Inflammatory macrophage (primary cell): ENCODE results near the gene ALDH18A1.
A peak's percentile ranks its signal among the peaks of the same experiment; 100 is the strongest.
"Not testable (repeated sequence)": the region's sequence is repeated elsewhere in the genome, so short reads cannot be mapped to it uniquely, and the experiment has no call there.

ENCODE experiments used
- DNase-seq, 2 donors: peaks; one replicate each; pipeline ENCODE4 v3.0.0-alpha.2; 2020 to 2022
- total RNA-seq, 18 experiments: gene quantifications; one replicate each; lab custom pipeline; 2026; ENCODE audit warnings: mixed read lengths in 6 of 18, inconsistent platforms in 2 of 18; lab: John Stamatoyannopoulos, UW

Gene ALDH18A1
- 7.6 to 35.6 (median 23.2) reads per million in 18 experiments for total RNA-seq

GRCh38 chr10:95656291-95657164, at the start of gene ALDH18A1:
ALDH18A1 (minus strand) TSS chr10:95656711; CDS start chr10:95653377, 3,334 bp downstream.
- peak; percentile 79 to 83 for DNase-seq

DNA sequence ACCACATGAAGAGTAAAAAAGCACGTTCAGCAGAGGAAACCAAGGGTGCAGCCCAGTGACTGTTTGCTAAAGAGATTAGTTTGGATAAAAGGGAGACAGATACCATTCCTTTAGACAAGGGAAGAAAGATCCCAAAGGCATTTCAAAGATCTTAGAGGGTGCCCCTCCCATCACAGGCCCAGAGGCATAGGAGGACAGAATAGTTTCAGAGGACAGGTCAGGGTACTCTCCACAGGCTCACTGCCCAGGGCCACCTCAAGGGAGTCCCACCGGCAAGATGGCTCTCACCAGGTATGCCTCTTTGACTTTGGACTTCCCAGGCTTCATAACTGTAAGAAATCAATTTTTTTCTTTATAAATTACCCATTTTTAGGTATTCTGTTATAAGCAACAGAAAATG, 41.9 kb upstream of the ALDH18A1 start:
- DNase-seq: no peak

GRCh38 chr10:95697429-95697828, 40.9 kb upstream of the ALDH18A1 start:
- DNase-seq: peak; percentile 88 to 91

DNA sequence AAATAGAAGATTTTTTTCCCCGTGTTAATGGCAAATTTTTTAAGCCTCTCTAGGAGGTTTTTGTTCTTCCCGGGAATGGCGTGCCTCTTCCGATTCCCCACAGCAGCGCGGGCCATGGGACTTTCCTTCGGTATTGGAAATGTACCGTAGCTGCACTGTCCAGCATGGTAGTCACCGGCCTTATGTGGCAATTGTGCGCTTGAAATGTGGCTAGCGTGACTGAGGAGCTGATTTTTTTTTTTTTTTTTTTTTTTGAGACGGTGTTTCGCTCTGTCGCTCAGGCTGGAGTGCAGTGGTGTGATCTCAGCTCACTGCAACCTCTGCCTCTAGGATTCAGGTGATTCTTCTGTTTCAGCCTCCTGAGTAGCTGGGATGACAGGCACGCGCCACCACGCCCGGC, 38.2 kb upstream of the ALDH18A1 start:
- DNase-seq: no peak

- DNase-seq: peak; percentile 100
Observed at GRCh38 chr10:95693668-95694534, 37.4 kb upstream of the ALDH18A1 start, which contains the start of gene TCTN3. TCTN3 (minus strand) TSS chr10:95693927; CDS start chr10:95693899, 28 bp downstream.

GRCh38 chr10:95693071-95693667, 36.7 kb upstream of the ALDH18A1 start:
- no peak for DNase-seq

- no peak for DNase-seq
Observed at GRCh38 chr10:95691281-95691680, 34.8 kb upstream of the ALDH18A1 start.

GRCh38 chr10:95688648-95689047, 32.1 kb upstream of the ALDH18A1 start:
- no peak for DNase-seq

DNA sequence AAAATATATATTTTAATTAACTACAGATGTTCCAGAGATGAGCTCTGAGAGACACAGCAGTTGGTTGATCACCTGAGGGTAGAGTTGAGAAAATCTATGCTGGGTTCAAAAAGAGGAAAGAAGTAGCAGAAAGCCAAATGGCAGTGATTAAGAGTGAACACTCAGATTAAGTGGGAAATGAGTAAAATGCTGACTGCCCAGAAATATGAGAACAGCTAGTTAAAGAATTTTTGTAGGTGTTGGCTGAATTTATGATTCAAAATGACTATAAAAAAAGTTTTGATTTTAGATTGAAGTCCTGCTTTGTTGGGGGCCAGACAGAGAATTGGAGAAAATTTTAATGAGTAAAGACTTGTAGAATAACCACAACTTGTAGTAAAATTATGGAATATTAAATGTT, 27.5 kb upstream of the ALDH18A1 start:
- no peak for DNase-seq

- DNase-seq: no peak
Observed at GRCh38 chr10:95675403-95676116, 19.0 kb upstream of the ALDH18A1 start.

DNA sequence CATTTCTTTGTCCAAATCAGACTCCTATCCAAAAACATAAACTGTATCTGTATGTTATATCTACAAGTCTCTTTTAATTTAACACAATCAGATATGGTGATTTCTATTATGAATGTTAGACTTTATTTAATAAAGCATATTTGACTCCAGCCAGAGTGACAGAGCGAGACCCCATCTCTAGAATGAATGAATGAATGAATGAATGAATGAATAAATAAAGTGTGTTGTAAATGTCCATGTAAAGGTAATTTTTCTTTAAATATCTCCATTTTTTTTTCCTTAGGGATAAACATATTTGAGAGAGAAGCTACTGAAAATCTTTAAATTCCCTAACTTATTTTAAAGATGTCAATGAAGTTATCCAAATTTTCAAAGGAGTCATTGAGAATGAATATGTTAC, 18.1 kb upstream of the ALDH18A1 start:
- DNase-seq: no peak

DNA sequence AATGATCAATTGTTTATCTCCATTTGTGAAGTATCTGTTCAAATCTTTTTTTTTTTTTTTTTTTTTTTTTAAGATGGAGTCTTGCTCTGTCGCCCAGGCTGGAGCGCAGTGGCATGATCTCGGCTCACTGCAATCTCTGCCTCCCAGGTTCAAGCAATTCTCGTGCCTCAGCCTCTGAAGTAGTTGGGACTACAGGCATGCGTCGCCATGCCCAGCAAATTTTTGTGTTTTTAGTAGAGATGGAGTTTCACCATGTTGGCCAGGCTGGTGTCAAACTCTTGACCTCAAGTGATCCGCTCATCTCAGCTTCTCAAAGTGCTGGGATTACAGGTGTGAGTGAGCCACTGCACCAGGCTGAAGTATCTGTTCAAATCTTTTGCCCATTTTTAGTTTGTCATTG, 16.1 kb upstream of the ALDH18A1 start:
- not testable (repeated sequence) for DNase-seq

GRCh38 chr10:95664543-95664942, 8.0 kb upstream of the ALDH18A1 start:
- no peak for DNase-seq

DNA sequence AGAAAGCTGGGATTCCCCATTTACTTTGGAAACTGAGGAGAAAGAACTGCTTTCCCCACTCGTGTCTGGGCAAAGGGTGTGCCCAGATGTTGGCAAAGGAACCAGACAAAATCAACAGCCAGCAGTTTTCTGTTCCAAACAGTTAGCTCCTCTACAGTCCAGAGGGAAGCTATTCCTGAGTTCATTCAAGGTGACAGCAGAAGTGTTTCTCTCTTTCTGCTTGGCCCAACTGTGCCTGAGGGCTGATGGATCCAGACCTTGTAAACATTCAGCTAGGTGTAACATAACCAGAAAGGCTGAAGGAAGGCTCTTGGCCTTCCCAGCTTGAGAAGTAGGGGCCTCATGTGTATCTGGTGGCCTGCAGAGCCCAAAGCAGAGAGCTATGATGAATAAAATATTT, 7.0 kb upstream of the ALDH18A1 start:
- DNase-seq: no peak

GRCh38 chr10:95661818-95662217, 5.3 kb upstream of the ALDH18A1 start:
- DNase-seq: no peak

DNA sequence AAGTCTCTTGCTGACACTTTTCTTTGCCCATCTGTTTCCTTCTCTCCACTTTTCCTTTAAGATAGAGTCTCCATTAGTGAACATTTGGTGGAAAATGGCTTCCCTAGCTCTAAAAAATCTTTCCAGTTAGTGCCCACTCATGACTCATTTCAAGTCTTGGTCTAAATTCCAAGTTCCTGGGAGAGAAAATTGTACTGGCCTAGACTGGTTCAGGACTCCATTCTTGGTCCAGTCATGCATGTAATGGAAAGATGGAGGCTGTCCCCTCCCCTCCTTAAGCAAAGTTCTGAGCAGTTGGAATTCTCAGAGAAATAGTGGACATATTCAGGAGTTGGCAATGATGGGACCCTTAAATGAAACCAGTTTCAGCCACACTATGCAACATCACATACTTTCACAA, 3.8 kb upstream of the ALDH18A1 start:
- DNase-seq: no peak

- DNase-seq: no peak
Observed at GRCh38 chr10:95657250-95657649, 739 bp upstream of the ALDH18A1 start.

- no peak for DNase-seq
Observed at GRCh38 chr10:95655571-95656290, 780 bp downstream of the ALDH18A1 start.

- no peak for DNase-seq
Observed at GRCh38 chr10:95653895-95654294, 2.6 kb downstream of the ALDH18A1 start.

DNA sequence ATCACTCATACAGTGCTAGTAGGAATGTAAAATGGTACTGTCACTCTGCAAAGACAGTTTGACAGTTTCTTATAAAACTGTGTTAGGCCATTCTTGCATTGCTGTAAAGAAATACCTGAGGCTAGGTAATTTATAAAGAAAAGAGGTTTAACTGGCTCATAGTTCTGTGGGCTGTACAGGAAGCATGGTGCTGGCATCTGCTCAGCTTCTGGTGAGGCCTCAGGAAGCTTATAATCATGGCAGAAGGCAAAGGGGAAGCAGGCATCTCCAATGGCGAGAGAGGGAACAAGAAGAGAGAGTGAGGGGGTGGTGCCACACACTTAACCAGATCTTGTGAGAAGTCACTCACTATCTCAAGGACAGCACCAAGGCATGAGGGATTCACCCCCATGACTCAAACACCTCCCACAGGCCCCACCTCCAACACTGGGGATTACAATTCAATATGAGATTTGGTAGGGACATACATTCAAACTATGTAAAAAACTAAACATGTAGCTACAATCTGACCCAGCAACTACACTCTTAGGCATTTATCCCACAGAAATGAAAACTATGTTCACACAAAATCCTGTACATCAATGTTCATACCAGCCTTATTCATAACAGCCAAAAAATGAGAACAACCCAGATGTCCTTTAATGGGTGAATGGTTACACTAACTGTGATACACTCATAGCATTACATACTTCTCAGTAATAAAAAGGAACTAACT, 5.0 kb downstream of the ALDH18A1 start:
- DNase-seq: peak; percentile 14 to 59

GRCh38 chr10:95650232-95650631, 6.3 kb downstream of the ALDH18A1 start:
- no peak for DNase-seq
